SK-MEL-5 (cell line): ENCODE data around the gene C3orf33. TPM values are rescaled to one million over a fixed set of nuclear protein-coding genes. Genes with fewer than 3 reads are reported as not detected.

ENCODE experiments used
- DNase-seq: peaks from one replicate; pipeline ENCODE4 v3.0.0-alpha.2; 2016; ENCODE audit warnings: low read depth, low spot score
- in situ Hi-C: cut with HindIII; loops from 2 replicates; pipeline ENCODE4 v1.10.0; 2016; ENCODE audit warnings: low sequenced_read_pairs, high pct_unique_total_duplicates, low pct_unique_long_range_greater_than_20kb
- total RNA-seq: library from RNA; depleted of rRNA; stranded (reverse); fragments of >200 nt; shearing (Covaris generic); gene quantifications from 2 replicates; pipeline ENCODE4 v1.2.3, GENCODE V29; 2014

C3orf33 gene
- total RNA-seq, 1 experiment from 2014 or later: 12.8 TPM

DNA sequence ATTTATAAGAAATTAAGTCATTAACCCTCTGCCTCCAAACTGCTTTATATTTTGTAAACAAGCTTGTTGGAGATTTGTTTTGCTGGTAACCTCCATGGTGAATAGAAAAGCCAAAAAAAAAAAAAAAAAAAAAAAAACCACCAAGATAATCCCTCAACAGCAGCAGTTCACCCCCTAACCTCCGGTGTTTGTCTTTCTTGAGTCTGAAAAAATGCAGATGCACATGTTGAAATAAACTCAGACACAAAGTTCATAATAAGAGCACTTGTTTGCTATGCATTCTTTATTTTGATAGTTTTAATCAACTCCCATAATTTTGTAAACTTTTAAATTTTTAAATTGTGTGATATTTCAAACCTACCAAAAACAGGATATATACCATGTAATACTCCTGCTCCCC is 59.4 kb downstream of the C3orf33 start:
- in situ Hi-C loops: no loop called here
- no peak for DNase-seq

DNA sequence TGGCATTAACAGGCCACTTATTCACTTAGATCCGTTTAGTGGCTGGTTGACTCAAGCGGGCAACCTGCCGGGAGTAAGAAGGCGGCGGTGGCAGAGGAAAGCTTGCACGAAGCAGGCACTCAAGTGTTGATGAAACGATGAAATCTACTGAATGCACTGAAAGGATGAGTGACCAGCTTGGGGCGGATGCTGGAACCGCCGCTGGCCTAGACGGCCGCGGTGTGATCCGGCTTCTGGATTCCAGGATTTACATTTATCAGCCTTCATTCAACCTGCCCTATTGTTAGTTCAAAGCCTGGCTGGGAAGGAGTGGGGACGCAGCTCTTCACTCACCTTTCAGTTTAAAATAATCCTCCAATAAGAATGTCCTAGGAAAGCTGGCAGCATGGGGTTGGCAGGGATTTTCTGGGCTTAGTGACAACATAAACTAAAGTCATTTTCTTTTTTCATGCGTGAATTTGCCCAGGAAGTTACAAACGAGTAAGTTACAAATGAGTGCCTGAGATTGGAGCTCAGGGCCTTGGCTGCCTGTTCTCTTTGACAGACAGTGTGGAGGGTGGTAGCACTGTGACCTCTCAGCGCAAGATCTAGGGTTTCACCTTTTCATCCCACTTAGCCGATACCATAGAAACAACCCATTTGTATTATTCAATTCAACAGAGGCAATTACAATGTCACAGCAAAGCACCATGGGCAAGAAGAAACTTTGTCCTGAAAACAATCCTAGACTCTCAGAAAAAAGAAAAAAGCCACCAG is 60.1 kb downstream of the C3orf33 start:
- in situ Hi-C loops: no loop called here
- DNase-seq: no peak

DNA sequence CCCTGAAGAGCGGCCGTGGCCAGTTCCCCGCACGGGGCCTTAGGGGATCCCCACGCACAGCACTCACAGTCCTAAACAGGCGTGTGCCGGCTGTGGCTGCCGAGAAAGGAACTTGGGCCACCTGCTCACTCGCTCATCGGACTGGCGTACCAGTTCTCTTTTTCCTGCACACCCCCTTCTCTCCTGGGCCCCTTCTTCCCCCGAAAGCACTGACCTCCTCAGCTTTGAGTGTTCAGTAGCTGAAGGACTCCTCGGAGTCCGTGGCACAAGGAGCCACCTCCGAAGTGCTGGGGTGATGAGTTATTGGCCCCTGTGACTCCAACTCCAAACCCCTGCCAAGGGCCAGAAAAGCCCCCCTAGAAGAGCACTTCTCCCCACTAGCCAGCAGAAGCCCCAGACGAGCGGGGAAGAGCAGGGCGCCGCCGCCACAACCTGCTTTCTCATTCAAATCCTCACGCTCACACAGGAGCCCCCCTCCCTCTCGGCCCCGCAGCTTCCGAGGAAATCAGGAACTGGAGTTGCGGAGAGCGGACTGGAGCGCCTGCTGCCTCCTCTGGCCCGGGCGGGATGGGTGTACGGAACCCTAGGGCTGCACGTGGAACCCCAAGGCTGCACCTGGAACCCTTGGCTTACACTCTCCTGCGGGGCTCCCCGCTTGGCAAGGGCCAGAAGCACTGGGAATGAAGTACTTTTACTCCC is 61.3 kb downstream of the C3orf33 start, which contains the start of gene PLCH1:
Gene PLCH1, minus strand, starts transcription at position 446 of the 699 bp plus-strand sequence. CDS start 40,847 bp downstream, outside the sequence.
- in situ Hi-C loops: no loop called here
- no peak for DNase-seq

DNA sequence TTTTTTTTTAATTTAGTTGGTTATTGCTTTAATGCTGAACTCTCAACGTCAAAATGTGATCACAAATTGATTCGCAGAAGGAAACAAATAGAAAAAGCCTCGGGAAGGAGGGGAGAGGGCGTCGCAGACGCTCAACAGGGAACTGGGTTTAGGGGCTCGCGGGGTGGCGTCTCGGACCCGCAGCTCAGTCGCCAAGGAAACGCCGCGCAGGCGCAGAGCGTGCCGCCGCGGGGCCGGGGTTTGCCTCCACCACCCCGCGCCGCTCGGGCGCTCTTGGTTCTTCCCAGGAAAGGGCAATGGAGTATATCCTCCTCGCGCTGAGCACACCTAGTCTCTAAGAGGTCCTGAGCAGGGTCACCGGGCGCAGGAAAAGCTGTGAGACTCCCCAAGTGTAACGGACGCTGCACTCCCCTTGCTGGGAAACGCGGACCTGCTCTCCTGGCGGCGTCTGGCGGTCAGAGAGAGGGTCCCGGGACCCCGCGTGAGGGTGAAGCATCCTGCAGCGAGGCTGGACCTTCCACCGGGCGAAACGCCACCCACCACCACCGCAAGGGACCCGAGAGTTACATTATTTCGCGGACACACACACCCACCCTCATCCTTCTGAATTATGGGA is 62.0 kb downstream of the C3orf33 start:
- DNase-seq: peak; percentile 59
- in situ Hi-C loops: no loop called here

DNA sequence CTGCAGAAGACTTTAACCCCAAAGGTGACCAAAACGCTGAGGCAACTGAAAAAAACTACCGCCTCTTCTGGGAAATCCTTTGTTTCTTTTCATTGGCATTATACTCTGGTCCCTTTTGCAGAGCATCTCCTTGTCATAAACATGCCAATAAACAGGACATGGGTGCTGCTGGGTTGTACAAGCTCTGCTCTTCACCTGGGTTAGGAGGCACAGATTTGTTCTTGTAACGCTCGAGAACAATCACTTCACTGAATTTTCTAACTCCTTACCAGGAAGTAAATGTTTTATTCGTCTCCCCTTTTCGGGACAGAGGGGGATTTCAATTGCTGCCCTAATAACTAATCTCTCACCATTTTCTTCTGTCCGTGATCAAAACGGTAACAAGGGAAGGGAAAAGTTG is 62.5 kb downstream of the C3orf33 start:
- DNase-seq: no peak
- in situ Hi-C loops: no loop called here

DNA sequence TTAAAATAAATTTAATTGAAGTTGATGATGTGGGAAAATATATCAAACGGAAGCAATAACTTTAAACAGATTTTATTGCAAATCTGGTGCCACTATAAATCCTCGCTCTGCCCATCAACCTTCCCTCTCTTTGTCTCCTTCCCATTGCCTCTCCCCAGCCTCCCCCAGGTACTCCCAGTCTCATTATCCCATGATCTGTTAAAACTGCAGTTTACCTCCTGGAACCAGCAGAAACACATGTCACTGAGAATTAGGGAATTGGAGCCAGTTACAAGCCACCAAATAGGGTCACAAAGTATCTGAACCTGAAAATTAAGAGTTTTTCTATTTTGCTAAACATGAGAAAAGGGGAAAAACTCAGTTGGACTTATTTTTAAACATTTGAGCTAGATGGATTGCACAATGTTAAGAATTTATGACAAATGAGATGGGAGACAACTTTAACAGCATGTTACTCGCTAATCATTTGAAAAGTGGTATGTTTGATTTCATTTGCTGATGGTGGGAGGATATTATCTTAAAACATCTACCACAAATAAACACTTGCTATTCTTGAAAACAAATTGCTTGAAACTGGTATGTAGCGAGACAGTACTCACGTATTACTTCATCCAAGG is 63.6 kb downstream of the C3orf33 start:
- no peak for DNase-seq
- in situ Hi-C loops: no loop called here

DNA sequence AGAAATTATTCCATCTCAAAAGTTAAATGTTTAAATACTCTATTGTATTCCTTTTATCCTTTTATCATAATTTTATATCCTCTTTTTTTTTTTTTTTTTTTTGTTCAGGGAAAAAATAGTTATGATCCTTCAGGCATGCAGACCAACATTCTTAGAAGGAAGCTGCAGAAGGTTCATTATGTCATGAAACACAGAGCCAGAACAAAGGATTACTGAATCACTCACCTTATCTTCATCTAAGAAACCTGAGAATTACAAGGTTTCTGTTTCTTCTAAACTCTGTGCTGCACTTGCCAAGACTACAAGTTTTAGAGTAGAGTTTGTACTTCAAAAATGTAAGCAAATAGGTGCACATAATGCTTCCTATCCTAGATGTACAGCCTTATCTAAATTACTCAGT is 64.5 kb downstream of the C3orf33 start:
- DNase-seq: no peak
- in situ Hi-C loops: no loop called here

DNA sequence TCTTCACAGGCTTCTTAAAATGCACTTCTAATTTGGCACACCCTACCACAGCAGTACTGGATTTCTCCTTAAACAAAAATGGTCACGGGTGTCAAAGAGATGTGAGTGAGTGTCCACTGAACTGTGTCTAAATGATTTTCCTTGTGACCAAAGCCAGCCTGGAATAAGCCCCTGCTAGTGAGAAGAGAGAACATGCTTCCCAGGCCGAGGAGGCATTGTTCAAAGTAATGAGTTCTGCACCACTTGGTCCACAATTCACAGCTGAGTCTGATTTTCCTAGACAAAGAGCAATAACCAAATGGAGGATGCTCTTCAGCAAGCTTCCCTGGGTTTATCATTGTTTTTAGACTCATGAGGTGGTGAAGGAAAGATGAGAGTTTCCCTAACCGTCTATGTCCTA is 65.0 kb downstream of the C3orf33 start:
- no peak for DNase-seq
- in situ Hi-C loops: no loop called here

DNA sequence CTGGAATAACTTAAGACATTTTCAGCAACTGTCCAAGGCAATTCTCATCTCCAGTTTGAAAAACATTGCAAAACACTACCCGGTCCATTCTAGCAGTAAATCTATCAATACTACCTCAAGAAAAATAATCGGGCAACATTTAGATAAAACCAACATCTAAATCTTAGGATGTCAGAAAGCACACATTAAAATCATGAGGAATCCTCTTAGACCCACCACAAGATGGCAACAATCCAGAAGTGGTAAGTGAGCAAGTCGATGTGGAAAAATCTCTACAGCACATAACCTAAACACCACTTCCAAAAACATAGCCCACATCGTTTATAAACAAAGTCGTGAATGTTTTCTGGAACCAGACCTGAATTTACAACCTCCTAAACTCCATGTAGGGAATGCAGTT is 66.9 kb downstream of the C3orf33 start:
- DNase-seq: peak; percentile 34
- in situ Hi-C loops: no loop called here

DNA sequence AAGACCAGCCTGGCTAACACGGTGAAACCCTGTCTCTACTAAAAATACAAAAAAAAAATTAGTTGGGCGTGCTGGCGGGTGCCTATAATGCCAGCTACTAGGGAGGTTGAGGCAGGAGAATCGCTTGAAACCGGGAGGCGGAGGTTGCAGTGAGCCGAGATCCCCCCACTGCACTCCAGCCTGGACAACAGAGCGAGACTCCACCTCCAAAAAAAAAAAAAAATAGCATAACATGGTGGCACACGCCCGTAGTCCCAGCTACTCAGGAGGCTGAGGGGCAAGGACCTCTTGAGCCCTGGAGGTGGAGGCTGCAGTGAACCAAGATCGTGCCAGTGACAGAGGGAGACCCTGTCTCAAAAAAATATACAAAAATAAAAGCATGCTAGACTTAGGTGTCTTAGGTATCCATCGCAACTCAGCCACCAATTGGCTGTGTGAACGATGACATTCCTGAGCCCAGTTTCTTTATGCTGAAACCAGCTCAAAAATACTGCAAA is 67.5 kb downstream of the C3orf33 start:
- no peak for DNase-seq
- in situ Hi-C loops: no loop called here

DNA sequence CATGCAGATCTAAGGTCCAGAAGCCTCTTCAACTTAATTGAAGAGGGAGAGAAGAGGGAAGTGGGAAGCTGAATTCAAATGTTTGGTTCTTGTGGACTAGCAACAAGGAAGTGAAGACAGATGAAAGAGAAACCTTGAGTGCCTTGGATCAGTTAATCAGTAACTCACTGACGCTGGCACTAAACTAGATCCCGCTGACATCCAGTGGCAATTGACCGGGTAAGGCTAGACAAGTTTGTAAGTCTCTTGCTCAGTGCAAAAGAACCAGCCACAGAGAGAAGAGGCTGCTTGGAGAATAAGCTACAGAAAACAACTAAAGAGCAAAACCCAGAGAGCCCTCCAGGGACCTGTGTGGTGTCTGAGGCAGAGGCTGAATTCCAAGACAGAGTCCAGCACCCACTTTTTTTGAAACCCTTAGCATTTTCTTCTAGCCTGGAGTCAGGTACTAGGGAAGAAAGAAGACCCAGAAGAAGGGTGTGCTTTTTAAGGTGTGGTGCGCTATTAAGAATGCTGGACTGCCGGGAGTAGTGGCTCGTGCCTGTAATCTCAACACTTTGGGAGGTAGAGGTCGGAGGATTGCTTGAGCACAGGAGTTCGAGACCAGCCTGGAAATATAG is 68.1 kb downstream of the C3orf33 start:
- DNase-seq: no peak
- in situ Hi-C loops: no loop called here

DNA sequence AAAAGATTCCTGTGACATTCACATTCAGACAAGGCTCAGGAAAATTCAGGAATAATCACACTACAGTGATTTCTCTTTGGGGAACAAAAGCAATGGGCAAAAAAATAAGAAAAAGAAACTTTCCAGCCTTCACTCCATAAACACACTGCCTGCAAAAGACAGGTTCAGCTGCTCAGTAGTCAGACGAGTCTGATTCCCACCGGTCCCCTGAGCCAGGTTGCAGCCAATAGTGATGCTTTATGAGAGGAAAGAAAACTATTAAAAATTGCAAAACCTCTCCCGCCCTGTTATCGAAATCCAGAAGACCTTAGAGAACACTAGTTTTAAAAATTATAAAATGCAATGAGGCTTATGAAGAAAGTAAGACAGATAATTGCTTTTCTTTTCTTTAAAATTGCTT is 69.7 kb downstream of the C3orf33 start:
- no peak for DNase-seq
- in situ Hi-C loops: no loop called here

DNA sequence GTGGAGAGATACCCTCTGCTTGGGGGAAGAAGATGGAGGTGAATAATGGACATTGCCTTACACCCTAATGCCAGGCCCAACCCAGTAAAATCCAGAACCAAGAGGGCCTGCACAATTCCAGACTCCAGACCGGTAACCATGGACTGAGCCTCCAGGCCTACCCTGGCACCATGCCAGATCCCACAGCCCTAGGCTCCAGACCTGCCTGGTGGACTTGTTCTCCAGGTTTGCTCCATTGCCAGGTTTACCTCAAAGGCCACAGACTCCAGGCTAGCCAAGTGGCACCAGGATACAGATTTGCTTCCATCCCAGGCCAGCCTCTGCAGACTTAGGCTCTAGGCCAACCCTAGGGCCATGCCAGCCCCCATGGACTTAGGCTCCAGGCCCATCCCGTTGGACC is 75.2 kb downstream of the C3orf33 start:
- no peak for DNase-seq

DNA sequence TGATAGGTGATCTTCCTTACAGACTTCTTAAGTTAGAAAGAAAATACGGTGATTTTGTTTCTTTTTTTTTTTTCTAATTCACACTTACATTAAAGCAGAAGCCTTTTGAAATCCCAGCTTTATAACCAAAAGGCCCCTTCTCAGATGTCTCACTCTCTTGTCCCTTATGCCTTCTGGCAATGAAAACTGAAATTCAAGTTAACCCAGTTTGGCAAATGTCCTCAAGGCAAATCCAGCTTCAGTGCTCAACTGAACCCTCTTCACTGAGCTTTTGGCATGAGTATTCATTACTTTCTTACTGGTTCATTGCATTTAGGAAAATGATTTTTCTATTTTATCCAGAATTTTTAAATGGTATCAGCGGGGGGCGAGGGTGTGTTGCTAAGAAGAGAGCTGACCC is 78.2 kb downstream of the C3orf33 start:
- in situ Hi-C loops: no loop called here

More for the DNA sequence above, 75.2 kb downstream of the C3orf33 start:
- in situ Hi-C loops: no loop called here

DNA sequence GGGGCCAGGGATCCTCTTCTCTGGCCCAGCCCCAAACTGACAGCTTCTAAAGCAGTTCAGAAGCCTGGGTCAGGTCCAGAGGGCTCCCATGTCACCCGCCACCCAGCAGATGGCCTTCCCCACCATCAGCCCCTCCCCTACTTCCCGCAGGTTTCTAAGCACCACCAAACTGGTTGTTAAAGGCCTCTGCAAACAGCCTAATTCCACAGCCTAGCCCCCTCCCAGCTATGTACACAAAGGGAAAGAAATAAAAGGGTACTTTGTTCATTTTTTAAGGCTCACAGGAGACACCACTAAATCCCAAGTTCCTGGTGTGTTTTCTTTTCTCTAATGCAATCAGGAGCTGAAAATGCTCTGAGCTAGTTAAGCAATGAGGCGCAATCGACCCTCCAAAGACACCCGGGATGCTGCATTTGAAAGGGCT is 91.8 kb downstream of the C3orf33 start:
- DNase-seq: no peak
- in situ Hi-C loops: no loop called here

More for the DNA sequence above, 78.2 kb downstream of the C3orf33 start:
- no peak for DNase-seq
